Erythroblast (primary cell): ENCODE measurements around the gene IRAK2.
"Not testable (repeated sequence)": the region's sequence is repeated elsewhere in the genome, so short reads cannot be mapped to it uniquely, and the experiment has no call there.

ENCODE experiments used
- GATA1 ChIP-seq: IDR thresholded peaks from 2 replicates; pipeline ENCODE4 v1.6.1; 2011; ENCODE audit warnings: low read depth, mild to moderate bottlenecking, control low read depth, low read length, moderate library complexity
- POLR2A ChIP-seq: IDR thresholded peaks from 2 replicates; pipeline ENCODE4 v1.6.1; 2011; ENCODE audit warnings: mild to moderate bottlenecking, low read length

GRCh38 chr3:10272476-10272875 lies 107.8 kb downstream of the IRAK2 start:
- TF ChIP-seq POLR2A, GATA1: not testable (repeated sequence)
